K562 (cell line): ENCODE results near the gene ADD1. TPM values are rescaled to one million over a fixed set of nuclear protein-coding genes. Genes with fewer than 3 reads are reported as not detected.

Source experiments
- ATF7 ChIP-seq: fragments of 450-650 bp; IDR thresholded peaks from 2 replicates; pipeline ENCODE4 v1.7.1; 2014; ENCODE audit warnings: mild to moderate bottlenecking, moderate library complexity
- ETV6 ChIP-seq, 3 experiments: fragments of 150-350 bp in 1 of 3; sonication (generic) in 1 of 3; formaldehyde crosslinking in 1 of 3; IDR thresholded peaks; 2 replicates each; pipeline versions ENCODE4 v1.6.1 to v1.8.0; 2014 to 2022; ENCODE audit warnings: borderline replicate concordance in 2 of 3, low read depth in 2 of 3, antibody characterized with exemption in 1 of 3, low read length in 1 of 3, mild to moderate bottlenecking in 1 of 3, missing genetic modification reagents in 1 of 3
- FOXJ3 ChIP-seq: sonication (generic); formaldehyde crosslinking; IDR thresholded peaks from 2 replicates; pipeline ENCODE4 v1.4.0; 2020; ENCODE audit warnings: mild to moderate bottlenecking, missing genetic modification reagents
- GTF2A2 ChIP-seq: IDR thresholded peaks from 2 replicates; pipeline ENCODE4 v1.6.1; 2016; ENCODE audit warnings: mild to moderate bottlenecking, missing genetic modification characterization, missing compliant biosample characterization
- MAZ ChIP-seq, 2 experiments: fragments of 450-650 bp in 1 of 2; sonication (generic) in 1 of 2; formaldehyde crosslinking; IDR thresholded peaks in 1 of 2; conservative IDR thresholded peaks in 1 of 2; 2 replicates each; pipeline versions ENCODE4 v1.4.0 to v1.5.0; 2020; ENCODE audit warnings: mild to moderate bottlenecking in 1 of 2, missing genetic modification reagents in 1 of 2
- POLR2H ChIP-seq: IDR thresholded peaks from 2 replicates; pipeline ENCODE4 v1.6.1; 2016; ENCODE audit warnings: missing genetic modification characterization, low read depth, mild to moderate bottlenecking, control low read depth, missing compliant biosample characterization, moderate library complexity
- TEAD4 ChIP-seq, 2 experiments: sonication (generic) in 1 of 2; formaldehyde crosslinking in 1 of 2; IDR thresholded peaks; 2 replicates each; pipeline versions ENCODE4 v1.6.1 to v1.8.0; 2012 to 2022; ENCODE audit warnings: borderline replicate concordance in 1 of 2, inconsistent platforms in 1 of 2, low read length in 1 of 2, mild to moderate bottlenecking in 1 of 2, missing genetic modification reagents in 1 of 2
- ZFX ChIP-seq: sonication (generic); formaldehyde crosslinking; IDR thresholded peaks from 2 replicates; pipeline ENCODE4 v1.8.0; 2022; ENCODE audit warnings: mild to moderate bottlenecking, missing genetic modification reagents, moderate library complexity
- ZNF311 ChIP-seq: fragments of 250-450 bp; sonication (Bioruptor Pico); IDR thresholded peaks from 2 replicates; pipeline ENCODE4 v1.4.0; 2020; ENCODE audit warnings: mild to moderate bottlenecking, moderate library complexity
- ZNF699 ChIP-seq: fragments of 250-450 bp; sonication (Bioruptor Pico); IDR thresholded peaks from 2 replicates; pipeline ENCODE4 v1.8.0; 2021; ENCODE audit warnings: mild to moderate bottlenecking, moderate library complexity; ENCODE audit not compliant: insufficient replicate concordance
- ZNF778 ChIP-seq: fragments of 450-650 bp; formaldehyde crosslinking; IDR thresholded peaks from 2 replicates; pipeline ENCODE4 v1.4.0; 2020; ENCODE audit warnings: mild to moderate bottlenecking, moderate library complexity
- polyA plus RNA-seq, 8 experiments: library from polyadenylated mRNA; depleted of rRNA in 4 of 8; stranded (reverse) in 5 of 8; unstranded in 3 of 8; fragments of >200 nt; fragmentation: Nextera tagmentation in 2 of 8; fragmentation: Illumina TruSeq in 1 of 8; extraction: Ambion mirVana in 2 of 8; extraction: Trizol in 1 of 8; gene quantifications; 2 replicates each; pipeline versions ENCODE4 v1.2.1 to v1.2.3, GENCODE V29; 2011 to 2014; ENCODE audit warnings: inconsistent platforms in 1 of 8, missing spikeins in 1 of 8
- total RNA-seq, 7 experiments: library from RNA; depleted of rRNA in 6 of 7; stranded (reverse); fragments of >200 nt in 6 of 7; fragmentation: Illumina TruSeq in 2 of 7; extraction: Trizol in 2 of 7; gene quantifications; 2 replicates each; pipeline versions ENCODE4 v1.2.1 to v1.2.3, GENCODE V29; 2011 to 2021; ENCODE audit warnings: low replicate concordance in 1 of 7
- TF ChIP-seq, protein P1 (sequence below): sonication (generic); formaldehyde crosslinking; IDR thresholded peaks from 2 replicates; pipeline ENCODE4 v1.8.1; 2023; ENCODE audit warnings: mild to moderate bottlenecking, missing genetic modification reagents
- TF ChIP-seq, protein P2 (sequence below): fragments of 250-450 bp; sonication (Bioruptor Pico); IDR thresholded peaks from 2 replicates; pipeline ENCODE4 v1.4.0; 2020; ENCODE audit warnings: mild to moderate bottlenecking, moderate library complexity
- TF ChIP-seq, protein P3 (sequence below): IDR thresholded peaks from 3 replicates; pipeline ENCODE4 v1.6.1; 2011; ENCODE audit warnings: borderline replicate concordance, mild to moderate bottlenecking, moderate library complexity; ENCODE audit not compliant: insufficient read length; ENCODE audit errors: extremely low read depth
- TF ChIP-seq, protein P4 (sequence below), 3 experiments: IDR thresholded peaks in 2 of 3; conservative IDR thresholded peaks in 1 of 3; 2 replicates each; pipeline ENCODE4 v1.5.1; 2011 to 2012; ENCODE audit warnings: low read length in 3 of 3, mild to moderate bottlenecking in 3 of 3, control low read depth in 2 of 3, improper control_type of control experiment in 1 of 3, inconsistent platforms in 1 of 3, low read depth in 1 of 3, mixed read lengths in 1 of 3, moderate library complexity in 1 of 3; ENCODE audit not compliant: insufficient read depth in 2 of 3

ADD1 gene
- total and polyA plus RNA-seq, 9 of the 15 experiments (the other 6 are each of a cell fraction or from before 2014, with no cell fraction given): 17.5 to 153 (median 74.0) TPM

DNA sequence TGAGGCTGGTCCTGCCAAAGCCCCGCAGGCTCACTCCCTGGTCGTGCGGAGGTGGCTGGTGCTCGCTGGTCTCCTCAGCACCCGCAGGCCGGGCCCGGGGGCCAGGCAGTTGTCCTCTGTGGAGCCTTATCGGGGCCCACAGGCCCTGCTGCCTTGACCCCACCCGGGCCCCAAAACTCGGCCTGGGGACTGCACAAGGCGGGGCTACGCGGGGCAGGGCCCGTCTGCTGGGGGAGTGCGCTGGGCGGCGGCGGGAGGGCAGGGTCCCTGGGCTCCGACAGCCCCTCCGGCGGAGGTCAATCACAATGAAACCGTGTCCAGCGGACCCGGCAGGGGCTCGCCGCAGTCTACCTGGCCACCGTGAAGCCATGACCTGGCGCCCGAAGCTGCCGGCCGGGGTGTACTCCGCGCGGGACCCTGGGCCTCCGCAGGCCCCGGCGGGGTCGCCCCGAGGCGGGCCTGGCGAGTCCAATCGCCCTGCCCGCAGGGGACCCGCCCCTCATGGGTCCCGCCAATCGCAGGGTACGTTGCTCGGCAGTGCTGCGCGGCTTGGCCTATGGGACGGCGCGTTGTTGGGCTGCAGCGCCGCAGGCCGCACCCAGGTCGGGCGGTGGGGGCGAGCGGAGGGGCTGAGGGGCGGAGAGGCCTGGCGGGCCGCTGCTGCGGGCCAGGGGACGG, at the start of gene ADD1 (continued):
- TF ChIP-seq, protein P1, sequence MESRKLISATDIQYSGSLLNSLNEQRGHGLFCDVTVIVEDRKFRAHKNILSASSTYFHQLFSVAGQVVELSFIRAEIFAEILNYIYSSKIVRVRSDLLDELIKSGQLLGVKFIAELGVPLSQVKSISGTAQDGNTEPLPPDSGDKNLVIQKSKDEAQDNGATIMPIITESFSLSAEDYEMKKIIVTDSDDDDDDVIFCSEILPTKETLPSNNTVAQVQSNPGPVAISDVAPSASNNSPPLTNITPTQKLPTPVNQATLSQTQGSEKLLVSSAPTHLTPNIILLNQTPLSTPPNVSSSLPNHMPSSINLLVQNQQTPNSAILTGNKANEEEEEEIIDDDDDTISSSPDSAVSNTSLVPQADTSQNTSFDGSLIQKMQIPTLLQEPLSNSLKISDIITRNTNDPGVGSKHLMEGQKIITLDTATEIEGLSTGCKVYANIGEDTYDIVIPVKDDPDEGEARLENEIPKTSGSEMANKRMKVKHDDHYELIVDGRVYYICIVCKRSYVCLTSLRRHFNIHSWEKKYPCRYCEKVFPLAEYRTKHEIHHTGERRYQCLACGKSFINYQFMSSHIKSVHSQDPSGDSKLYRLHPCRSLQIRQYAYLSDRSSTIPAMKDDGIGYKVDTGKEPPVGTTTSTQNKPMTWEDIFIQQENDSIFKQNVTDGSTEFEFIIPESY: no peak; the same call in 1 of the 2 replicates
- TF ChIP-seq MAZ (CRISPR knock-in tag; conservative IDR thresholded peaks at IDR 0.05 in 1 of 2, IDR thresholded peaks at IDR 0.05 in 1 of 2) (peak; percentile 91 to 94), GTF2A2 (tag) (no peak), ZNF699 (CRISPR knock-in tag) (no peak), ETV6 (IDR thresholded peaks at IDR 0.05; ENCODE audit: borderline replicate concordance in 1 of 2, low read depth in 2 of 2, low read length in 1 of 2) (no peak), ETV6 (CRISPR knock-in tag; IDR thresholded peaks at IDR 0.05; ENCODE audit: borderline replicate concordance) (no peak), TEAD4 (IDR thresholded peaks at IDR 0.05; ENCODE audit: low read length) (no peak), TEAD4 (CRISPR knock-in tag; IDR thresholded peaks at IDR 0.05; ENCODE audit: borderline replicate concordance) (no peak), ZNF778 (CRISPR knock-in tag) (no peak), ZFX (CRISPR knock-in tag) (peak; percentile 100), POLR2H (tag) (peak; percentile 52), ATF7 (peak; percentile 72), FOXJ3 (no peak), ZNF311 (CRISPR knock-in tag) (no peak)
- TF ChIP-seq, protein P2, sequence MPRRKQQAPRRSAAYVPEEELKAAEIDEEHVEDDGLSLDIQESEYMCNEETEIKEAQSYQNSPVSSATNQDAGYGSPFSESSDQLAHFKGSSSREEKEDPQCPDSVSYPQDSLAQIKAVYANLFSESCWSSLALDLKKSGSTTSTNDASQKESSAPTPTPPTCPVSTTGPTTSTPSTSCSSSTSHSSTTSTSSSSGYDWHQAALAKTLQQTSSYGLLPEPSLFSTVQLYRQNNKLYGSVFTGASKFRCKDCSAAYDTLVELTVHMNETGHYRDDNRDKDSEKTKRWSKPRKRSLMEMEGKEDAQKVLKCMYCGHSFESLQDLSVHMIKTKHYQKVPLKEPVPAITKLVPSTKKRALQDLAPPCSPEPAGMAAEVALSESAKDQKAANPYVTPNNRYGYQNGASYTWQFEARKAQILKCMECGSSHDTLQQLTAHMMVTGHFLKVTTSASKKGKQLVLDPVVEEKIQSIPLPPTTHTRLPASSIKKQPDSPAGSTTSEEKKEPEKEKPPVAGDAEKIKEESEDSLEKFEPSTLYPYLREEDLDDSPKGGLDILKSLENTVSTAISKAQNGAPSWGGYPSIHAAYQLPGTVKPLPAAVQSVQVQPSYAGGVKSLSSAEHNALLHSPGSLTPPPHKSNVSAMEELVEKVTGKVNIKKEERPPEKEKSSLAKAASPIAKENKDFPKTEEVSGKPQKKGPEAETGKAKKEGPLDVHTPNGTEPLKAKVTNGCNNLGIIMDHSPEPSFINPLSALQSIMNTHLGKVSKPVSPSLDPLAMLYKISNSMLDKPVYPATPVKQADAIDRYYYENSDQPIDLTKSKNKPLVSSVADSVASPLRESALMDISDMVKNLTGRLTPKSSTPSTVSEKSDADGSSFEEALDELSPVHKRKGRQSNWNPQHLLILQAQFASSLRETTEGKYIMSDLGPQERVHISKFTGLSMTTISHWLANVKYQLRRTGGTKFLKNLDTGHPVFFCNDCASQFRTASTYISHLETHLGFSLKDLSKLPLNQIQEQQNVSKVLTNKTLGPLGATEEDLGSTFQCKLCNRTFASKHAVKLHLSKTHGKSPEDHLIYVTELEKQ (CRISPR knock-in tag): no peak
- TF ChIP-seq, protein P3, sequence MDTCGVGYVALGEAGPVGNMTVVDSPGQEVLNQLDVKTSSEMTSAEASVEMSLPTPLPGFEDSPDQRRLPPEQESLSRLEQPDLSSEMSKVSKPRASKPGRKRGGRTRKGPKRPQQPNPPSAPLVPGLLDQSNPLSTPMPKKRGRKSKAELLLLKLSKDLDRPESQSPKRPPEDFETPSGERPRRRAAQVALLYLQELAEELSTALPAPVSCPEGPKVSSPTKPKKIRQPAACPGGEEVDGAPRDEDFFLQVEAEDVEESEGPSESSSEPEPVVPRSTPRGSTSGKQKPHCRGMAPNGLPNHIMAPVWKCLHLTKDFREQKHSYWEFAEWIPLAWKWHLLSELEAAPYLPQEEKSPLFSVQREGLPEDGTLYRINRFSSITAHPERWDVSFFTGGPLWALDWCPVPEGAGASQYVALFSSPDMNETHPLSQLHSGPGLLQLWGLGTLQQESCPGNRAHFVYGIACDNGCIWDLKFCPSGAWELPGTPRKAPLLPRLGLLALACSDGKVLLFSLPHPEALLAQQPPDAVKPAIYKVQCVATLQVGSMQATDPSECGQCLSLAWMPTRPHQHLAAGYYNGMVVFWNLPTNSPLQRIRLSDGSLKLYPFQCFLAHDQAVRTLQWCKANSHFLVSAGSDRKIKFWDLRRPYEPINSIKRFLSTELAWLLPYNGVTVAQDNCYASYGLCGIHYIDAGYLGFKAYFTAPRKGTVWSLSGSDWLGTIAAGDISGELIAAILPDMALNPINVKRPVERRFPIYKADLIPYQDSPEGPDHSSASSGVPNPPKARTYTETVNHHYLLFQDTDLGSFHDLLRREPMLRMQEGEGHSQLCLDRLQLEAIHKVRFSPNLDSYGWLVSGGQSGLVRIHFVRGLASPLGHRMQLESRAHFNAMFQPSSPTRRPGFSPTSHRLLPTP: no peak
- TF ChIP-seq, protein P4, sequence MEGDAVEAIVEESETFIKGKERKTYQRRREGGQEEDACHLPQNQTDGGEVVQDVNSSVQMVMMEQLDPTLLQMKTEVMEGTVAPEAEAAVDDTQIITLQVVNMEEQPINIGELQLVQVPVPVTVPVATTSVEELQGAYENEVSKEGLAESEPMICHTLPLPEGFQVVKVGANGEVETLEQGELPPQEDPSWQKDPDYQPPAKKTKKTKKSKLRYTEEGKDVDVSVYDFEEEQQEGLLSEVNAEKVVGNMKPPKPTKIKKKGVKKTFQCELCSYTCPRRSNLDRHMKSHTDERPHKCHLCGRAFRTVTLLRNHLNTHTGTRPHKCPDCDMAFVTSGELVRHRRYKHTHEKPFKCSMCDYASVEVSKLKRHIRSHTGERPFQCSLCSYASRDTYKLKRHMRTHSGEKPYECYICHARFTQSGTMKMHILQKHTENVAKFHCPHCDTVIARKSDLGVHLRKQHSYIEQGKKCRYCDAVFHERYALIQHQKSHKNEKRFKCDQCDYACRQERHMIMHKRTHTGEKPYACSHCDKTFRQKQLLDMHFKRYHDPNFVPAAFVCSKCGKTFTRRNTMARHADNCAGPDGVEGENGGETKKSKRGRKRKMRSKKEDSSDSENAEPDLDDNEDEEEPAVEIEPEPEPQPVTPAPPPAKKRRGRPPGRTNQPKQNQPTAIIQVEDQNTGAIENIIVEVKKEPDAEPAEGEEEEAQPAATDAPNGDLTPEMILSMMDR (IDR thresholded peaks at IDR 0.05 in 2 of 3, conservative IDR thresholded peaks at IDR 0.05 in 1 of 3; ENCODE audit: insufficient read depth in 2 of 3, low read depth in 1 of 3, low read length in 3 of 3): no peak
